Measurements from ENCODE around the gene DHRS13. TPM values are rescaled to one million over a fixed set of nuclear protein-coding genes. Genes with fewer than 3 reads are reported as not detected.

The DHRS13 gene
- total and polyA plus RNA-seq, 10 of the 15 experiments (the other 5 are each of a cell fraction or from before 2014, with no cell fraction given) = 0.18 to 55.2 (median 31.3) TPM; not detected in 1

- TF ChIP-seq, protein P1, sequence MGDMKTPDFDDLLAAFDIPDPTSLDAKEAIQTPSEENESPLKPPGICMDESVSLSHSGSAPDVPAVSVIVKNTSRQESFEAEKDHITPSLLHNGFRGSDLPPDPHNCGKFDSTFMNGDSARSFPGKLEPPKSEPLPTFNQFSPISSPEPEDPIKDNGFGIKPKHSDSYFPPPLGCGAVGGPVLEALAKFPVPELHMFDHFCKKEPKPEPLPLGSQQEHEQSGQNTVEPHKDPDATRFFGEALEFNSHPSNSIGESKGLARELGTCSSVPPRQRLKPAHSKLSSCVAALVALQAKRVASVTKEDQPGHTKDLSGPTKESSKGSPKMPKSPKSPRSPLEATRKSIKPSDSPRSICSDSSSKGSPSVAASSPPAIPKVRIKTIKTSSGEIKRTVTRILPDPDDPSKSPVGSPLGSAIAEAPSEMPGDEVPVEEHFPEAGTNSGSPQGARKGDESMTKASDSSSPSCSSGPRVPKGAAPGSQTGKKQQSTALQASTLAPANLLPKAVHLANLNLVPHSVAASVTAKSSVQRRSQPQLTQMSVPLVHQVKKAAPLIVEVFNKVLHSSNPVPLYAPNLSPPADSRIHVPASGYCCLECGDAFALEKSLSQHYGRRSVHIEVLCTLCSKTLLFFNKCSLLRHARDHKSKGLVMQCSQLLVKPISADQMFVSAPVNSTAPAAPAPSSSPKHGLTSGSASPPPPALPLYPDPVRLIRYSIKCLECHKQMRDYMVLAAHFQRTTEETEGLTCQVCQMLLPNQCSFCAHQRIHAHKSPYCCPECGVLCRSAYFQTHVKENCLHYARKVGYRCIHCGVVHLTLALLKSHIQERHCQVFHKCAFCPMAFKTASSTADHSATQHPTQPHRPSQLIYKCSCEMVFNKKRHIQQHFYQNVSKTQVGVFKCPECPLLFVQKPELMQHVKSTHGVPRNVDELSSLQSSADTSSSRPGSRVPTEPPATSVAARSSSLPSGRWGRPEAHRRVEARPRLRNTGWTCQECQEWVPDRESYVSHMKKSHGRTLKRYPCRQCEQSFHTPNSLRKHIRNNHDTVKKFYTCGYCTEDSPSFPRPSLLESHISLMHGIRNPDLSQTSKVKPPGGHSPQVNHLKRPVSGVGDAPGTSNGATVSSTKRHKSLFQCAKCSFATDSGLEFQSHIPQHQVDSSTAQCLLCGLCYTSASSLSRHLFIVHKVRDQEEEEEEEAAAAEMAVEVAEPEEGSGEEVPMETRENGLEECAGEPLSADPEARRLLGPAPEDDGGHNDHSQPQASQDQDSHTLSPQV (IDR thresholded peaks at IDR 0.05) = no peak
- TF ChIP-seq BRCA1 (IDR thresholded peaks at IDR 0.05; ENCODE audit: low read depth, low read length) (no peak), PAX8 (IDR thresholded peaks at IDR 0.05) (no peak), NFIC (IDR thresholded peaks at IDR 0.05; ENCODE audit: low read depth, low read length) (peak; percentile 62; the same call in 1 of the 2 replicates), BCL11A (IDR thresholded peaks at IDR 0.05; ENCODE audit: low read depth, low read length) (peak; percentile 9; the same call in 1 of the 2 replicates), HCFC1 (IDR thresholded peaks at IDR 0.05; ENCODE audit: low read length) (no peak), EZH2 (IDR thresholded peaks at IDR 0.05; ENCODE audit: borderline replicate concordance, control insufficient read depth, low read depth, low read length) (no peak), MEF2B (IDR thresholded peaks at IDR 0.05; ENCODE audit: partially characterized antibody, poor library complexity, severe bottlenecking) (peak; percentile 33), CHD4 (IDR thresholded peaks at IDR 0.05) (no peak), MTA3 (IDR thresholded peaks at IDR 0.05; ENCODE audit: borderline replicate concordance, low read length) (no peak), IKZF2 (IDR thresholded peaks at IDR 0.05) (peak; percentile 73 to 74; a peak in 3 of 4 replicates), BHLHE40 (IDR thresholded peaks at IDR 0.05; ENCODE audit: borderline replicate concordance in 1 of 2, low read depth in 2 of 2, low read length in 1 of 2) (0 out of 4 replicates have a peak, but pooled peaks have one; percentile 15 to 22), NR2C1 (IDR thresholded peaks at IDR 0.05) (no peak), CEBPB (IDR thresholded peaks at IDR 0.05; ENCODE audit: borderline replicate concordance in 1 of 2, low read depth in 2 of 2, low read length in 2 of 2) (no peak), REST (IDR thresholded peaks at IDR 0.05; ENCODE audit: low read depth, low read length) (no peak), ATF7 (IDR thresholded peaks at IDR 0.05; ENCODE audit: low read depth) (peak; percentile 98), MTA2 (IDR thresholded peaks at IDR 0.05; ENCODE audit: low read depth) (peak; percentile 82), HDAC2 (IDR thresholded peaks at IDR 0.05) (no peak), IKZF1 (conservative IDR thresholded peaks at IDR 0.05) (peak; percentile 63)
- TF ChIP-seq, protein P2, sequence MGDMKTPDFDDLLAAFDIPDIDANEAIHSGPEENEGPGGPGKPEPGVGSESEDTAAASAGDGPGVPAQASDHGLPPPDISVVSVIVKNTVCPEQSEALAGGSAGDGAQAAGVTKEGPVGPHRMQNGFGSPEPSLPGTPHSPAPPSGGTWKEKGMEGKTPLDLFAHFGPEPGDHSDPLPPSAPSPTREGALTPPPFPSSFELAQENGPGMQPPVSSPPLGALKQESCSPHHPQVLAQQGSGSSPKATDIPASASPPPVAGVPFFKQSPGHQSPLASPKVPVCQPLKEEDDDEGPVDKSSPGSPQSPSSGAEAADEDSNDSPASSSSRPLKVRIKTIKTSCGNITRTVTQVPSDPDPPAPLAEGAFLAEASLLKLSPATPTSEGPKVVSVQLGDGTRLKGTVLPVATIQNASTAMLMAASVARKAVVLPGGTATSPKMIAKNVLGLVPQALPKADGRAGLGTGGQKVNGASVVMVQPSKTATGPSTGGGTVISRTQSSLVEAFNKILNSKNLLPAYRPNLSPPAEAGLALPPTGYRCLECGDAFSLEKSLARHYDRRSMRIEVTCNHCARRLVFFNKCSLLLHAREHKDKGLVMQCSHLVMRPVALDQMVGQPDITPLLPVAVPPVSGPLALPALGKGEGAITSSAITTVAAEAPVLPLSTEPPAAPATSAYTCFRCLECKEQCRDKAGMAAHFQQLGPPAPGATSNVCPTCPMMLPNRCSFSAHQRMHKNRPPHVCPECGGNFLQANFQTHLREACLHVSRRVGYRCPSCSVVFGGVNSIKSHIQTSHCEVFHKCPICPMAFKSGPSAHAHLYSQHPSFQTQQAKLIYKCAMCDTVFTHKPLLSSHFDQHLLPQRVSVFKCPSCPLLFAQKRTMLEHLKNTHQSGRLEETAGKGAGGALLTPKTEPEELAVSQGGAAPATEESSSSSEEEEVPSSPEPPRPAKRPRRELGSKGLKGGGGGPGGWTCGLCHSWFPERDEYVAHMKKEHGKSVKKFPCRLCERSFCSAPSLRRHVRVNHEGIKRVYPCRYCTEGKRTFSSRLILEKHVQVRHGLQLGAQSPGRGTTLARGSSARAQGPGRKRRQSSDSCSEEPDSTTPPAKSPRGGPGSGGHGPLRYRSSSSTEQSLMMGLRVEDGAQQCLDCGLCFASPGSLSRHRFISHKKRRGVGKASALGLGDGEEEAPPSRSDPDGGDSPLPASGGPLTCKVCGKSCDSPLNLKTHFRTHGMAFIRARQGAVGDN (IDR thresholded peaks at IDR 0.05) = no peak
These were observed 23.1 kb upstream of the DHRS13 start (continued) for GRCh38 chr17:28925912-28926365.

Measured in GM12878 (cell line).